Activated CD4-positive, alpha-beta T cell treated with anti-CD3 and anti-CD28 coated beads, Interleukin-2, amount 50 U/mL, for 1 hour (primary cell): ENCODE measurements around the gene IYD.

Experiments
- DNase-seq: peaks from one replicate; pipeline ENCODE4 v3.0.0-alpha.2; 2020

Gene IYD, protein sequence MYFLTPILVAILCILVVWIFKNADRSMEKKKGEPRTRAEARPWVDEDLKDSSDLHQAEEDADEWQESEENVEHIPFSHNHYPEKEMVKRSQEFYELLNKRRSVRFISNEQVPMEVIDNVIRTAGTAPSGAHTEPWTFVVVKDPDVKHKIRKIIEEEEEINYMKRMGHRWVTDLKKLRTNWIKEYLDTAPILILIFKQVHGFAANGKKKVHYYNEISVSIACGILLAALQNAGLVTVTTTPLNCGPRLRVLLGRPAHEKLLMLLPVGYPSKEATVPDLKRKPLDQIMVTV

DNA sequence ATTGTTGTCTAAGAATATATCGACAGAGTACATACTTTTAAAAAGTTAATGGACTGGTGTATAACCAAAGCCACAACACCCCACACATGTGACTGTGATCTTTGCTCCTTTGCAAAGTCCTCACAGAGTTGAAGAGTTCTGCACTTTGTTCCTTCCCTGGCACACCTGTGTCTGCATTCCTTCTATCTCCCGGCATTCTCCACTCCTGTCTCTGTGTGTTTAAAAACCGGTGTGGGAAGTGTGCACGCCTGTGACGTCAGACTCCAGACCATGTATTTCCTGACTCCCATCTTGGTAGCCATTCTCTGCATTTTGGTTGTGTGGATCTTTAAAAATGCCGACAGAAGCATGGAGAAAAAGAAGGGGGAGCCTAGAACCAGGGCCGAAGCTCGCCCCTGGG, at the start of gene IYD:
Gene IYD, plus strand, starts transcription at position 251 of the 400 bp plus-strand sequence. Its CDS starts 20 bp downstream, at position 271.
- no peak for DNase-seq

DNA sequence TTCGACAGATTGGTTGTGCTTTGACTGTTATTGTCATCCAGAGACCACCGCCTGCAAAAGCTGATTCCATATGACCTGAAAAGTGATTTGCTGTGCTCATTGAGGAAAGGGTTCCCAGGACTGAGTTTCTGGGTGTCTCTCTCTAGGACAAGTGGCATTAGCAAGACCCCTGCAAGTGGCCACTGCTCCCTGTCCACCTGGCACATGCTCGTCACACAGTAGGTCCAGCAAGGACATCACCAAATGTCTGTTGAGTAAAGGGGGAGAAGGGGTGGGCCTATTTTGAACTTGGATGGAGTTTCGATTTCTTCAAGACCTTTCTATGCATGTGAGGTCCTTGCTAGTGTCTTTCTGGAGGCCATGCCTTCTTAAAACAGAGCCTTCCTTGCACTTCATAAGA, 48.9 kb upstream of the IYD start:
- no peak for DNase-seq

DNA sequence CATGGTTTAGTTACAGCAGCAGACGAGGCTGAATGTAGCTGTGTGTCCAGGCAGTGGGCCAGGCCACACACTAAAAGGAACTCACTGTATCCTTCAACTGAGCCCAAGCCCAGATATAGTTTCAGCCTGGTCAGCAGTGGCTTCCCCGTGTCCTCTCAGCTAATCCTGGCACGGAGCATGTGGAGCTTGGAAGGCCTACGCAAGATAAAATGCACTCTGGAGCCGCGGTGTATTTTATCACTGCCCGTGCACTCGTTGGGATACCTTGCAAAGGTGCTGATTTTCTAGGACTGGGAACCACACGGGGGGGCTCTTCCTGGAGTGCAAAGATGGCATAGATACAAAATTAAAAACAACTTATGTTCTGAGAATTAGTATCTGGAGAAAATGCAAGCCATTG, 48.4 kb upstream of the IYD start:
- DNase-seq, result no peak

DNA sequence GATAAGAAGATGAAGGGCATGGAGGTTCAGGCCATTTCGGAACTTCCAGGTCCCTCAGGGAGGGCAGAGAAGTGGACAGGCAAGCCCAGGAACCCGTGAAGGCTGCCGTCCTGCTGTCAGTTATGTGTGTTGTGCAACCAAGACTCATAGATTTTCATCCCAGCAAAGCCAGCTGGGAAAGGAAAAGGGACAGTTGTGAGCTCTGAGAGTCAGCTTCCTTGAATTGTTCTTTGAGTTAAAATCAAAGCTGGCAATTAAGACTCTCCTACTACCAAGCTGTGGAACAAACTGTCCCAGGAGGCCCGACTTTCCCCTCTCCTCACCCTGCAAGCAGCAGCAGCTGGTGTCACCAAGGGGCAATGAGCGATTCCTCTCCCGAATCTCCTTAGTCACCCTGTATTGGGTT, 46.3 kb upstream of the IYD start:
- DNase-seq, result no peak

DNA sequence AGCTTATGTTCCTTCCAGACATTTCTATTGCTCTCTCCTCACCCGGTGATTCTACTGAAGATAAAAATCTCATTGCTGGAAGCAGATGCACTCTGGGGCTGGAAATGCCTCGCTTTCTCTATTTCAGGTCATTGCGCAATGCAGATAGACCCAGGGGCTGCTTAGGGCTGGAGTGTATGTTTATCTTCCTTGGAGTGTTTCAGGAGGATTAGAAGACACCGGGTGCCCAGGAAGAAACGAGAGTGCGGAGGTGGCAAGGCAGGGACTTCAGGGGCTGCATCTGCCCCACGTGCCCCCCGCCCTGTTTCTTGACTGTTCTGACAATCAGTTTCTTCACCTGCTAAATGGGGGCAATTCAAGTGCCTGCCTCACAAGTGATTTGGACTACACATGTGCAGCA, 45.6 kb upstream of the IYD start:
- no peak for DNase-seq

DNA sequence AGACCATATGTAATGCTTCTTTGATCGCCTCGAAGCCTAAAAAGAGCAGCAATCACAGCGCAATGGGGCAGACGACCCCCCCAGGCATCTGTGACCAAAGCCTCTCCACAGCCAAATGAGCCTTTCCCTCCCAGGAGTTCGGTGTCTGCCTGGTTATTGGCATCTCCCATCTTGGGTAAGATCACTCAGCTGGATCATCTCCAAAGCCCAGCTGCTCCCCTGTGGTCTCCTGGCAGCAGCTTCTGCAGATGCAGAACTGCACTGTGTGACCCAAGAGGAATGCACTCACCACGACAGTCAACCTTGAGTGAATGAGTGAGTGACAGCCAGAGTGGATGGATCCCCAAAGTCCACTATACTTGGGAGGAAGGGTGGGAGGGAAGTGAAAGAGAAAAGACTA, 44.8 kb upstream of the IYD start:
- DNase-seq, result no peak

DNA sequence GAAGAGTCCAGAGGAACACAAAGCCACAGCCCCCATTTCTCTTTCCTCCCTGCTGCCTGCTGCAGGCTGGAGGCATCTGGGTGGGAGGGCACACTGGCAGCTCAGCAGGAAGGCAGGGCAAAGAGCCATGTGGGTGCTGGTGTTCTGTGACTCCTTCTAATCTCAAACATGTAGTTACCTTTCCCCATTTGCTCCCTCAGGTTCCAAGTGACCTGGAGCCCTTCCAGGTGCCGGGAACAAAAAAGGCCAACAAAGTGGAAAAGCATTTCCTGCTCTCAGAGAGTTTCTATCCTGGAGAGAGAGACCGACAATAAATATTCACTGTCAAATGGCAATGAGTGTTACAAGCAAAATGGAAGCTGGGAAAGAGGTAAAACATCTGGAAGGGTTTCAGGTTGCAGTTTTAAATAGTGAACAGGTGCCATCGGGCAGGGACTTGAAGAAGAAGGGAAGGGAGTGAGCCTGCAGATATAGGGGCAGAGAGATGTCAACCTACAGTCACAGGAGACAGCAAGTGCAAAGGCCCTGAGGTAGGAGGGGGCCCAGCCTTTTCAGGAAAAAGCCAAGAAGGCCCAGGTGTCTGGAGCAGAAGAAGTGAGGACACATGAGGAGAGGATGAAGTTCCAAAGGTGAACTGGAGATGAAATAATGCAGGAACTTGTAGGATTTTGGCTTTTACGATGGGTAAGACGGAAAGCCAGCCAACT, 43.6 kb upstream of the IYD start:
- no peak for DNase-seq

DNA sequence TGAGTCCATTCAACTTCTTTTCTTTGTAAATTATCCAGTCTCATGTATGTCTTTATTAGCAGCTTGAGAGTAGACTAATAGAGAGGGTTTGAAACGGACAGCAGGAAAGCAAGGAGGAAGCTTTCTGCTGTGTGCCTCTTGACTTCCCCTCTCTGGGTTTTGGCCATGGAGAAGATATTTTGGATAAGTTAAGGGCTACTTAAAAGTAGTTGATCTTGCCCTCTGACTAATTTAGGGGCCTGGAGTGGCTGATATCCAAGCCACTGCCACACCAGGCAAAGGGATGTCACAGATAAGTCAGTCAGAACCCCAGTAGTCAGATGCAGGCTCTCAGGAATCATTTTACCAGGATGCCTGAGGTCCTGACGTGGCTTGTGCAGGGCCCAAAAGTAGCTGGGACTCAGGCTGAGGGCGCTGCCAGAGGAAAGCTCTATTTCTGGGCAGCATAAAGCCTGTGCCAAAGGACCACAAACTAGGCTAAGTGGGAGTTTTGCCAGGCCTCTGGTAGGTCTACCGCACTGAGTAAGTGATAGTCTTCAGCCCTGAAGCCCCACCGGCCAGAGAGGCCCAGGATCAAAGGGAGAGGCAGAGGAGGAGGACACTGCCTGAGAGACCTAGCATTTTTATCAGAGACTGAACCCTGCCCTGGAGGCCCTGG, 41.6 kb upstream of the IYD start:
- no peak for DNase-seq

DNA sequence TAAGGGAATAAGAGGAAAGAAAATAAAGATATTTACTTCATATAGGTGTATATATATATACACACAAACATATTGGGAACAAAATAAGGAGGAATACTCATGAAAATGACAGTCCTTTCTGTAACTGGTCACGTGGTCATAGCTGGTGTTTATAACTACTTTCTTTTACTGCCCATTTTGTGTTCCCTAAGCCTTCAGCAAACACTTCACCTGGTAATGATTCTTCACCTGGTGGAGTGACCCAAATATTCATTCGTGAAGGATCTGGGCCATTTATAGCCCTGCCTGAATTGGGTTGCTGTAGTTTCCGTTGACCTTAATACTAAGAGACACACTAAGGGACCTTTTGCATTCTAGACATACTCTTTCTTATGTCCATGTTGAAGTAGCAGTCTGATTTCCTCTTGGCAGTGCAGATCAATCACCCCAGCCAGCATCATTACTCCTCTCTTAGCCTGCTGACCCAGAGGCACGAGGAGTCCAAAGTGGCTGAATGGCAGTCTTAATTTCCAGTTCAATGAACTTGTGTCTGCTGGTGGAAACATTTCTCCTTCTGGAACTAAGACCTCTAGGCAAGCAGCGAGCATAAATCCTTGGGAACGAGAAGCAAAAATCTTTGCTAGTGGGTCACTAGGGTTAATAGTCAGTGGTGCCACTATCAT, 39.9 kb upstream of the IYD start:
- DNase-seq, result no peak

DNA sequence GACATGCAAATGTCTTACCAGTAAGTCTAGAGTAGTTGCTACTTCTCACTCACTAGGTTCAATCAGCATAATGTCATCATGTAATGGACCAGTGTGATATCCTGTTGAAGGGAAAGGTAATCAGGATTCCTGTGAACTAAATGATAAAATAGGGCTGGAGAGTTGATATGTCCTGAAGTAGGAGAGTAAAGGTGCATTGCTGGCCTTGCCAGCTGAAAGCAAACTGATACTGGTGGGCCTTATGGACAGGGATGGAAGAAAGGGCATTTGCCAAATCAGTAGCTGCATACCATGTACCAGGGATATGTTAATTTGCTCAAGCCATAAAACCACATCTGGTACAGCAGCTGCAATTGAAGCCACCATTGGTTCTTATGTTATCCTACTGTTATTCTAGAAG, 37.5 kb upstream of the IYD start:
- no peak for DNase-seq

DNA sequence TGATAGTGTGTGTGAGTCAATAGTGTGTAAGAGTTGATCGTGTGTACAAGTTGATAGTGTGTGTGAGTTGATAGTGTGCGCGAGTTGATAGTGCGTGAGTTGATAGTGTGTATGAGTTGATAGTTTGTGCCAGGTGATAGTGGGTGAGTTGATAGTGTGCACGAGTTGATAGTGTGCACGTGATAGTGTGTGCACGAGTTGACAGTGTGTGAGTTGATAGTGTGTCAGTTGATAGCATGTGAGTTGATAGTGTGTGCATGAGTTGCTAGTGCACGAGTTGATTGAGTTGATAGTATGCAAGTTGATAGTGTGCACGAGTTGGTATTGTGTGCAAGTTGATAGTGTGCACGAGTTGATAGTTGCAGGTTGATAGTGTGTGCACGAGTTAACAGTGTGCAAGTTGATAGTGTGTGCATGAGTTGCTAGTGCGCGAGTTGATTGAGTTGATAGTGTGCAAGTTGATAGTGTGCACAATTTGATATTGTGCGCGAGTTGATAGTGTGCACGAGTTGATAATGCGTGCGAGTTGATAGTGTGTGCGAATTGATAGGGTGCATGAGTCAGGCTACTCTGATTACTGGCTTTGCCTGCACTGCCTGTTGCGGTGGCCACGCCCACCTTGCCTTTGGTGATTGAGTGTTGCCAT, 35.8 kb upstream of the IYD start:
- DNase-seq, result no peak

DNA sequence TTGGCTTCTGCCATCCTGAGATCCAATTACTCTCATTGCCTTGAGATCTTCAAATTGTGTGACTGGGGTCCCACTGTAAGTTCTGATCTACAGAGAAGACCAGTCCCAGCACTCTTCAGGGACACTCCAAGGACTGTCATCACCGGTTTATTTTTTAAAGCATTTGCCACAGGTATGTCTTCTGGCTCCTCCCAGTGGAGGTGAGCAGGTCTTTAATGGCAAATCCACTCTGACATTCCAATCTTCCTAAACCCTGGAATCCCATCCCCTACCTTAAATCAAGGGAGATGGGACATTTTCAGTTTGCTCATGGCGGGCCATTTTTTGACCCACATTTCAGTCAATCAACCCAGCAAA, 35.2 kb upstream of the IYD start:
- no peak for DNase-seq

DNA sequence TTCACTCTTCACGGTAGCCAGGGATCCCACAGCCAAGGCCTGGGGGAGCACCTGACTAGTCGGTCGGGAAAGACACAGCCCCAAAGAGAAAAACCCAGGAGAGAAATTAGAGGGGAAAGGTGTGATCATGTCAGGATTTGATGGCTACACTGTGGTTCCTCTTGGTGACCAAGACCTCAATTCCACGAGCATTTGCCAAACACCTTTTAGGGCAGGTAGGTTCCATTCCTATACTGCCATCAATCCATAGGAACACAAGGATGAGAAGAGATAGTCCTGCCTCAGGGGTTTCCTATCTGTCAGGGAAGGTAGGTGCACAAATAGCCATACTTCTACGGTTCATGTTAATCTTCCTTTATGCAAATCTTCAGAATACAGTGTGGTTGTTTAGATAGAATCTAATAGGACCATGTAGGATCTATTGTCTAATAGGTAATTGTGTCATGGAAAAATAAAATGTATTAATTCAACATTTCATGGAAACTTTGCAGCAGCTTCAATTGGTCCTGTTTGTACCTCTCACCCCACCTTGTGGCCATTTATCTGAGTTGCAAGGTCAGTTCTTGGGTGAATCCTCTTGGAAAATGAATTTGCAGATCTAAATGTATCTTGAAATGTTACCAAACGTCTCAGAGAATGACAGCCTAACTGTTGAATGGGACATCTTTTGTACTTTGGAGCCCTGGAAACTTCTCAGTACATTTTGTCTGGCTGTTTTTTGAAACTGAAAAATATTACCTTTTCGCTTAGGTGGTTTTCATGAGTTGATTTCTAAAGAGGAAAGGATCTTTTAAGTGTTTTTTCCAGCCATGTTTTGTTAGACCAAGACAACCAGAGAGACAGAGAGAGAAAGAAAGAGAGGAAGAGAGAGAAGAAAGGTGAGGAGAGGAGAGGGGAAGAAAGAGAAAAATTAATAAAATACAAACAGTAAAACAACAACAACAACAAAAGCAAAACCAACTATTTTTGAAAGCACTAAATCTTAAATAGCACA, 33.7 kb upstream of the IYD start:
- no peak for DNase-seq

DNA sequence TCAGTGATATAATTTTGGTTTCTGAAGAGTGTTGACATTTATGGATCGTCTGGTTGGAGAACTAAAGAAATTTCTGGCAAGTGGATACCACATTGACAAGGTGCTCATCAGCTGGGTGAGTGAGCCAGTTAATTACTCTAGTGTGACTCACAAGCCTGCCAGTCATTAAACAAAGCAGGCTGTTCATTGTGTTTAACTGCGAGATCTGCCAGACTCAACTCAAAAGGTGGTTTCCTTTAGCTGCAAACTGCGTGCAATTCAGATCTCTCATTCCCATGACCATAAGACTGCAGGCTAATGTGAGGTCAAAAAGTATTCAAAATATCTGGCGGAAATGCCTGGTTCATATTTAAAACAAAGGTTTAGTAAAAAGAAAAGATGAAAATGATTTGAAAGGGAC, 32.5 kb upstream of the IYD start:
- no peak for DNase-seq

DNA sequence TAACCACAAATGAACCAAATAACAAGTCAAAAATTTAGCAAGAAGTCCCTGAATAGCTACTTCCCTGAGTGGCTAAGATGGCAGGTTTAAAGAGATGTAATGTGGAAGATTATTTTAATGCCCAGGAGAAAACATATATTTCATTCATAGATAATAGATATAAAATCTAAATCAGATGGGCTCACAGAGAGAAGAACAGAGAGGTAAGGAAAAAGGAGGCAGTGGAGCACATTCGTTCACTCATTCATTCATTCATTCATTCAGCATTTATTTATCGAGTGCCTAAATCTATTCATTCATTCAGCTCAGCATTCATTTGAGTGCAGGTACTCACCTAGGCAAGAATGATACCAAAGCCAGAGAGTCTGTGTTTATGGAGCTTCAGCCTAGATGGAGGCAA, 32.1 kb upstream of the IYD start:
- no peak for DNase-seq

DNA sequence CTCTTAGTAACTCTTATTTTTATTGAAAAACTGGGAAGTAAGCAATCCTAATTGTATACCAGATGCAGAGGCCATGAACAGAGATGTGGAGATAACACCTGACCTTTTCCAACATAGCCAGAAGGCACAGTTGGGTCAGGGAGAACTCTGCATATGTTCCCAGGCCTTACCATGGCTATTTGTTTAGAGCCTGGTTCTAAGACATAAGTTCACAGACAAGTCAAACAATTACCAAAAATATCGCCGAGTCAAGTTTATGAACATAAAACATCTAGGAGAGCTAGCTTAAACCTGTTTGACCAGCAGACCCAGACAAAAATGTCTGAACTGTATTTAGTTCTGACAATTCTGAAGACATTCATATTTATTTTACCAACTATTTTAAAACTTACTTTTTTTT, 26.7 kb upstream of the IYD start:
- DNase-seq, result no peak

DNA sequence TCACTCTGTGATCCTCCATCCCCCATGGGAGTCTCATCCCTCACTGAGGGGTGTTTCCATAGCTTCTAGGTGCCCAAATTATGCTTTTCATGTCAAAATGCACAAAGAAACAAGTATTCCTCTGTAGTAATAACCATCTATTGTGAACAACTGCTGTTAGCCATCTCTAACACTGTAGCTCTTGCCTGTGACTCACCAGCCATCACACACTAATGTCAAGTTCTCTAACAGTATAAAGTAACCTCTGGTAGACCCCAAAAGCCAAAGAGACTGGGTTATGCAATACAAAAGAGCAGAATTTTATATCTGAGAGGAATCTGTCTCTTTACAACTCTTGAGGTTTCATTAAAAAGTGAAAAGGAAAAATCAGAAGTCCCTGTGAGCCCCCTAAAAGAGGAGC, 25.4 kb upstream of the IYD start:
- no peak for DNase-seq

DNA sequence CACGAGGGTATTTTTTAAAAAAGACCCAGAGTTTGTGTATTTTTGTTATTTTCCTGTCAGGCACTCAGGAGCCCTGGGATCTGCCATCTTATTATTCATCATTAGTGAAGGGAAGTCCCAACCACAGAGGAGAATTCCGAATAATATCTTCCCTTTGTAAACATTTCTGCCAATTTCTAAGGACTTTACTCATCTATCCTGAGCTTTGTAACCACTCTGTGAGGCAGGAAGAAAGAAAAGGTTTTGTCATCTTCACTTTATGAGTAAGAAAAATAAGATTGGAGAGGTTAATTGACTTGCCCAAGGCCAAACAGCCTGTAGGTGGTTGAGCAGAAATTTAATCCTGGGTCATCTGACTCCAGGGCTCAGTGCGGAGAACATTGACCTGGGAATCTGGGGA, 23.0 kb upstream of the IYD start:
- no peak for DNase-seq

DNA sequence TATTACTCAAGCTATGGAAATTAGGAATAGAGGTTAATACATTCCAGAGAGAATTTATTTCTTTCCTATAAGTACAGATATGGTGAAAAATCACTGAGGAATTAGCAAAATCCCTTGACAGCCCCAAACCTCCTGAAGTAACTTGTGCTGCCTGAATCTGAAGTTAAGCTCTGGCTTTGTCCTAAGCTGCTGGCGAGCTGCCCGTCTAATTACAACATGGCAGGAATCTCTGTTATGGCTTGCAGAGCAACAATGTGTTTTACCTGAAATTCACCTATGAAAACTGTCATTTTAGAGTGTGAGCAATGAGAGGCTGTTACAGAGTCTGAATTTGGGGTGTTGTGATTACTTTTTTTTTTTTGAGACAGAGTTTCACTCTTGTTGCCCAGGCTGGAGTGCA, 22.5 kb upstream of the IYD start:
- DNase-seq, result no peak

DNA sequence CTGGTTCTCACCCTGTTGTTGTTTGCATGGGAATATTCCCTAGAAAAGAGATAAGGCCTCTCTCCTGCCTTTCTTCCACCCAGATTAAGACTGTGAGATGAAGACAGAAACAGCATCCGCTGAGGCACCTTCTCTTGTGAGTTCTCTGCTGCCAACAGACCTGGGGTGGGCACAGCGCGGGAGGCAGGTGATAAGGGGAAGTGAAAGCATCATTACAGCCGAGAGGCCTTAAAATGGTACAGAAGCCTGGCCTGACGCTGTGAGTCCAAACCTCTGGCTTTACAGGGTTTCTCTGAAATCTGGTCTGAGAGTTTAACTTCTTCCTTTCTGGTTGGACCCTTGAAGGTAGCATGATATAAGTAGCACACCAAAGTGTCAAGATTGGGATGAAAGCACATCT, 21.0 kb upstream of the IYD start:
- DNase-seq, result no peak

DNA sequence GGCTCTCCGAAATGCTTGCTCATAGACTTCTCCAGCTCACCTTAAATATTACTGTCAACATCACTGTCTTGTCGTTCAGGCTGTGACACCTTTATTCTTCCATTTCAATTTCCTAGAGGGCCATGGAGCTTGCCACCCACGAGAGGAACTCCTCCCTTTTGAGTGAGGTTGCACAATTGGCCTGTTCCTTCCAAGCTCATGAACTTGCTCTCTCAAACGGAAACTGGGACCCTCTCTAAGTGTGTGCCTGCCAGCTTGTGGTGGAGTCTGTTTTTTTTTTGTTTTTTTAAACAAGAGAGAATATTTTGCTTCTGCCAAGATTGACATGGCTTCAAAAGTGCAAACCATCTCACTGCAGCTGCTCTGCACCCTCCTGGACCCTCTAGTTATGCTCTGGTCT, 19.3 kb upstream of the IYD start:
- DNase-seq, result no peak
